Jurkat, Clone E6-1 (cell line): ENCODE data around the gene C2orf49.
"Not testable (repeated sequence)": the region's sequence is repeated elsewhere in the genome, so short reads cannot be mapped to it uniquely, and the experiment has no call there.

Experiments used
- DNase-seq: peaks from one replicate; pipeline ENCODE4 v3.0.0-alpha.2; 2011; ENCODE audit warnings: low read depth, low spot score
- H3K4me3 ChIP-seq: 2 replicates; pipeline ENCODE4 v1.5.1; 2011; ENCODE audit warnings: mild to moderate bottlenecking, low read length, control low read depth, moderate library complexity

C2orf49 gene

DNA sequence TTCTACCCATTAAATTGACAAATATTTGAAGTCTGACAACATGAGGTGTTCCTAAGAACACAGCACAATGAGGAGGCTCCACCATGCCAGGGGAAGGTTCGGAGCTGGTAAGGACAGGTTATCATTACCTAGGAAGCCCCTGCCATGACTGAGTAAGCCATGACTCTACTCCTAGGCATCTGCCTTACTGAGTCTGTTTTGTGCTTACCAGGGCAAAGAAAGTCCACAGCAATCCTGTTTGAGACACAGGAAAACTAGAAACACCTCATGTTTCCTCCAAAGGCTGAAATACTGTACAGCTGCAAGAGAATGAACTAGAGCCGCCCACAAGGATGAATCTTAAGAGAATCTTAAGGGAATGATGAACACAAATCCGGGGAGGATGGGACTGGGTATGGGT is 19.4 kb upstream of the C2orf49 start:
- no peak overlapping the region for H3K4me3 ChIP-seq
- no peak for DNase-seq

DNA sequence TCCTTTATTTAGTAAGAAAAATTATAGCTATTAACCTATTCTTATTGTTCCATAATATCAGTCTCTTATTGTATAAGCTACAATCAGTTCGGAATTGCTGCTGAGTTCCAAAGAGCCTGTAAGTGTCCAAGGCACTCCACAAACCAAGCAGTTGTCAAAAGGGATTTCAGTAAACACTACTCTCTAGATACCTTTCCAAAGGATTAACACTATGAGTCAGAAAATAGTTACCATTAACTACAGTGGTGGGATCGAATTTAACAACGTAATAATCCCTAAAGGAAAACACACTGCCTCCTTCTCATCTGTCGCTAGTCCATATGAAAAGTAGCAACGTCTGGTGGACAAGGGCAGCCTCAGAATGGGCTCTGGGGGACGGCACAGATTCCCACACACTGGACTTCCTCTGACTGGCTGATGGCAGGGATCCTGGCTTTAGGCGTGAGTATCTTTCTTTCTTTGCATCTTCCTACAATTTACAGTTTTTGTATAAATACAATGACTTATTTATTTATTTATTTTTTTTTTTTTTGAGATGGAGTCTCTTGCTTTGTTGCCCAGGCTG is 16.6 kb upstream of the C2orf49 start:
- no peak for DNase-seq
- H3K4me3 ChIP-seq, result no peak overlapping the region

DNA sequence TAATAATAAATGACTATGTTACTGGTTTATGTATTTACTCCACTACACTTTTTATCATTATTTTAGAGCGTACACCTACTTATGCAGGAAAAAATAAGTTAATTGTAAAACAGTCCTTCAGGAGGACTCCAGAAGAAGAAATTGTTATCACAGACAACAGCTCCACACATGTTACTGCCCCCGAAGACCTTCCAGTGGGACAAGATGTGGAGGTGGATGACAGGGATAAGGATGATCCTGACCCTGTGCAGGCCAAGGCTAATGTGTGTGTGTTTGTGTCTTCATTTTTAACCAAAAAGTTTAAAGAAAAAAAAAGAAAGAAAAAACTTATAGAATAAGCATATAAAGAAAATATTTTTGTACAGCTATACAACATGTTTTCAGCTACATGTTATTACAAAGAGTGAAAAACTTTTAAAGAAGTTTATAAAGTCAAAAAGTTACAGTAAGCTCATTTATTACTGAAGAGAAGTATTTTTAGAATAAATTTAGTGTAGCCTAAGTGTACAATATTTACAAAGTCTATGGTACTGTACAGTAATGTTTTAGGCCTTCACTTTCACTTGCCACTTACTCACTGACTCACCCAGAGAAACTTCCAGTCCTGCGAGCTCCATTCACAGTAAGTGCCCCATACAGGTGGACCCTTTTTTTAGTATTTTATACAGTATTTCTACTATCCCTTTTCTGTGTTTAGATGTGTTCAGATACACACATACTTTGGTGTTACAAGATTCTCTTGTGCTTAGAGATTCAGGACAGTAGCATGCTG is 15.3 kb upstream of the C2orf49 start:
- no peak overlapping the region for H3K4me3 ChIP-seq
- no peak for DNase-seq

DNA sequence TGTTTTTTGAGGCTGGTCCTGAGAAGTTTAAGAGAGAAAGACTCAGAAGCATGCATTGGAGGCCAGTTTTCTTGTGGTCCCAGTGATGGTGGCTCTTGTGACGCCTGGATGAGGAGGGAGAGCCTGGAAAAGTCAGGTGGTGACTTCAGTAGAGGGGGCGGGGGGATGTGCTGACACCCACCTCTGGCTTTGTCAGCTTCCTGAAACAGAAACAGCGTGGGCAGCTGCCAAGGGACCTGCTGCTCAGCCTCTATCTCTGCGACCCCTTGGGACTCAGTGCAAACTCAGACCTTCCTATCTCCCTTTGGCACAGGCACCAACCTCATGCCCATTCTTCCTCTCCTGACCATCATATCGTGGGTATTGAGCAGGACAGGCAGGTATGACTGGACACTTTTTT is 14.2 kb upstream of the C2orf49 start:
- no peak overlapping the region for H3K4me3 ChIP-seq
- no peak for DNase-seq

DNA sequence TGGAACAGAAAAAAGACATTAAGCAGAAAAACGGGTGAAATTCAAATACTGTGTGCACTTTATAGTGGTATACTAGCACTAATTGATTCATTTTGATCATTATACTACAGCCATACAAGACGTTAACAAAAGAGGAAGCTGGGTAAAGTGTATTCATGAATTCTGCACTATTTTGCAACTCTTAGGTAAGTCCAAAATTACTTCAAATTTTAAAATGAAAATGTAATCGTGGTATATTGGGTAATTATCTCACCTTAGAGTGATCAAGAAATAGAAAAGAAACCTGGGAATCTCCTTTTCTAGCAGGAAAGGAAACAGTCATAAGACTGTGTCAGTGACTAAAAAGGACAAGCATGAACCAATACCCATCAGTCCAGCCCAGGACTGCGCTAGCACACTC is 13.2 kb upstream of the C2orf49 start:
- no peak overlapping the region for H3K4me3 ChIP-seq
- DNase-seq, result no peak

DNA sequence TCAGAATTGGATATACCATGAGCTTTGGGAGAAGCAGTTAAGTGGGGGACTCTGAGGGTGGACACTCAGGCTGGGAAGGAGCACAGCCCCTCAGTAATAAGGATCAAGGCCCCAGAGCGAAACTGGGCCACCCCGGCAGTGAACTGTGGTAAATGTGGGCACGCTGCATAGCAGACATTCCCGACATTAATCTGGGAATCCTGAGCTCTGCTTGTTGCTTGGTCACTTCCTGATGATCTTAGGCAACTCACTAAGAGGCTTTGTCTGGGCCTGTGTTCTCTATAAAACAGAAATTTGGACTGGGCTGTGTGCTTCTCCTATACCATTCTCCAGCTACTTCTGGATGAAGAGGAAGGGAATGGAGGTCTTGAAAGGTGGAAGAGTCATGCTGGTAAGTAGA is 12.6 kb upstream of the C2orf49 start:
- DNase-seq, result no peak
- H3K4me3 ChIP-seq, result no peak overlapping the region

DNA sequence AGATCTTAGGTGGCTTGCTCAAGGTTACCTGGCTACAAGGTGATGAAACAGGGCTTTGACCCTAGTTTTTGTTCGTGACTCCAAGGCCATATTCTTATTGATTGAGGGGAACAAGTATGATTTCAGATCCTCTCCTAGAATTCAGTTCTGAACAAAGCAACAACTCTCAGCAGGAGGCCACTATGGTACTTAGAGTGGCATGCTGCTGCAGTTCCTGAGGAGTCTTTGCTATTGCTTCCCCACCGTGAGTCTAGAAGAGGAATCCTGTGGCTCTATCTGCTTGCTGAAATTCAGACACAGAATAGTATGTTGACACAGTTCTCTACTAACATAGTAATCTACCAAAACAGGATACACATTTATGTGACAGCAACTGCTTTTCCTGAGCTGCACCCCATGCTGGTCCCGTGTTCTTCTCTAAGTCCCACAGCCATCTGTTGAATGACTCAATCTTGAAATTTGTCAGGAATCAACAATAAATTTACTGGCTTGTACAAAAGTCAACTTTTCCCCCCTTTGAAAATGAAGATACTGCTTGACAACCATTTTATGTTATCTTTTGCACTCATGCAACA is 11.9 kb upstream of the C2orf49 start:
- DNase-seq, result no peak
- no peak overlapping the region for H3K4me3 ChIP-seq

DNA sequence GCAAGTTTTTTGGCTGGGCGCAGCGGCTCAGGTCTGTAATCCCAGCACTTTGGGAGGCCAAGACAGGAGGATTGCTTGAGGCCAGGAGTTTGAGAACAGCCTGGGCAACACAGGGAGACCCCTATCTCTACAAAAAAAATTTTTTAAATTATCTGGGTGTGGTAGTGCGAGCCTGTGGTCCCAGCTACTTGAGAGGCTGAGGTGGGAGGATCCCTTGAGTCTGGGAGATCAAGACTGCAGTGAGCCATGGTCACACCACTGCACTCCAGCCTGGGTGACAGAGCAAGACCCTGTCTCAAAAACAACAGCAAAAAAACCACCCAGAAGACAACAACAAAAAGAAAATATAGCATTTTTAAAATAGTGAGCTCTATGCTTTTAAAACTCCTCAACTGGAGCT is 10.1 kb upstream of the C2orf49 start:
- H3K4me3 ChIP-seq, DNase-seq: not testable (repeated sequence)

DNA sequence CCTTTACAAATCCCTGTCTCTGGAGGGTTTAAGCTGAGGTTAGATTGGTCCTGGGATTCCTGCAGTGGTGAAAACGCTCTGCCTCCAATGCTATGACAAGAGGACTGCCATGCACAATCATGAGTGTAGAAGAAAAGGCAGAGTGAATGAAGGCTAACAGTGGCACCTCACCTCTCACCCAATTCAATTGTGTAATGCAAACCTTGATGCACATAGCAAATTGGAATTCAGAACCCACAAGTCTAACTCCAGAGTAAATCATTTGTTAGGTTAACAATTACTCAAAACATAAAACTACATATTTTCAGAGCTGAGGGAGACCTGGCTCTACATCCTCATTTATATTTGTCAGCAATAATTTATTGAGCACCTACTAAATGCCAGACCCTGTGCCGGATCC is 9.7 kb upstream of the C2orf49 start:
- no peak for DNase-seq
- H3K4me3 ChIP-seq, result no peak overlapping the region

DNA sequence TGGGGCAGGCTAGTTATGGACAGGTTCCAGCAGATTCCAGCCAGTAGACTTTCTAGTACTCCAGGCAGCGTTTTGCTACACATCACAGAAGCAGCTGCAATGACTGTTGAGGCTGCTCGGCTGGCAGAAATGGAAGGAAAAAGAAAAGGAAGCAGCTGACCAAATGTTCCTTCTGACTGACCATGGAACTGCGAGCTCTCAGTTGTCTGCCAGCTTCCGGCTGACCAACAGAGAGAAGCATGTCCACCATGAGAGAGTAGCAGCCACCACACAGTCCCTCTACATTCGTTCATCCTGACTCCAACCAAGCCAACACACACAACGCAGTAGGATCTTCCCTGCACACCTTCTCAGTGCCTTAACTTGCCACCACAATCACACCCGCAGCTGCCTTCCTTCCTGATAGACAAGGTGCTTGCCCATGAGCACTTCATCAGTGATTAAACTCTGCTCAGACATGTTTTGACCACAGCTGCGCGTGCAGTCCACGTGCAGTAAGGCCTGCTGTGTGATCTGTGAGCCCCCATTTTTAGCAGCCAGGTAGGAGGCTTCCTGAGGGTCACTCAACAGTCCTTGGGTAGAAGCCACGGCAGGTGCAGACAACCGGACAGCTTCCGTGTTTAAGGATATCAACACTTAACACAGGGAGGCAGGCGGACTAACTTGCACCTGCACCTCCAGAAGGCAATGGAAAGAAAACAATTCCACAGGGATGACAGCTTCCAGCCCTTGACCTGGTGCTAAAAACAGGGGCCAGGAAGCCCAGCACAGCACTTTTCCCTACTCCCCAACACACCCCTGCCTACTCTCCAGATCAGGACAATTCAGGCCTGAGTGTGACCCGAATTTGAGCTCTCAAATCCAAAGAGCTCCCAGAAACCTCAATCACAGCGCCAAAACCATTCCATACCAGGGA is 8.8 kb upstream of the C2orf49 start:
- peak overlapping the region; percentile 93 for H3K4me3 ChIP-seq
- peak; percentile 47 for DNase-seq

DNA sequence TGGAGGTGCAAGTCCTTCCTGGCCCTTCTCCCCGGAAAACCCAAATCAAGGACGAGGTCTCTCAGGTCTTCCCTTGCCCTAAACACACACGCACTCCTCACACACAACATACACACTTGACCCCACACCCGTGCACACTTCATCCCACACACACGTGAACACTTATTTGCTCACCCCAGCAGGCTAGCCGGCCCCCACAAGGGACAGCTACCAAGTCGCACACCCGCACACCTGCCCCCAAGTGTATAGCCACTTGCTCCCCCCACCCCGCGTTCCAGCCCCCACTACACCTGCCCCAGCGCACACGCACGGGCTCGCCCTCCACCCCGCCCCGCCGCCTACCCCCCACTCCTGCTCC is 8.2 kb upstream of the C2orf49 start:
- DNase-seq, result no peak
- peak overlapping the region; percentile 93 for H3K4me3 ChIP-seq

DNA sequence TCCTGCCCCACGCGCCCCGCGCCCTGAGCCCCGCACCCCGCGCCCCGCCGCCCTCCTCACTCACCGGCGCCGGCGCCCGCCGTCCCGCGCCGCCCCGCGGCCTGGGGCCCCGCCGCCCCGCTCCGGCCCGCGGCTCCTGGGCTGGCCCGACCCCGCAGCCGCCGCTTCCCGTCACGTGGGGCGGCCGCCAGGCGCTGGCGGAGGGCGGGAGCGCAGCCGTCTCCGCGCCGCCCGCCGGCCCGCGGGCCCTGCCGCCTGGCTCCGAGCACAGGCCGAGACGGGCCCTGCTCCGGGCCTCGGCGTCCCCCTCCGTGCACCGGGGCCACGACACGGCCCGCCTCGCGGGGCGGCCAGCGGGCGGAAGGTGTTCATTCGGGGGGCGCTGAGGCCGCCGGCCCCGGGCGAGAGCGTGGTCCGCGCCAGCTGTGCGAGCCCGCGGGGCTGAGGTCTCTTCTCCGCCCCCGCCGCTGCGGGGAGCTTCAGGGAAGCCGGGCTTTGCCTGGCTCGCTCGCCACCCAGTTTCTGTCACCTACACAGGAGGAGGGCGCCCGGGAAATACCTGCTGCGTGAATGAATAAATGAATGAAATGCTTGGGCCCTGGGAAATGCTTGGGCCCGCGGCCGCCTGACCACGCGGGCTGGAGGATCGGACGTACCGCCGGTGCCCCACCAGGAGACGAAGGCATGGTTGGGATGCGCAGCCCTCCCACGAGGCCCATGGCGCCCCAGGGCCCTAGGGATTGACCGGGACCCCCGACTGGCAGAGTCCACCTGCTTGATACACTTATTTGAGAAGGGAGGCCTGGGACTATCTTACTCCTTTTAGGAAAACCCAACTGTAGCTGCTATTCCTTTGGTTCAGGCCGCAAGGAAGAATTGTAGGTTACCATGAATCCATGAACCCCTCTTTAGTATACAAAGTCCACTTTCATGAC is 7.5 kb upstream of the C2orf49 start, which contains the start of gene TGFBRAP1:
Gene TGFBRAP1 (minus strand): TSS at position 175 of the 935 bp plus-strand sequence. CDS start 21,434 bp downstream, outside the sequence.
- peak within 1 kb of the TSS; percentile 93 for H3K4me3 ChIP-seq
- DNase-seq, result no peak

DNA sequence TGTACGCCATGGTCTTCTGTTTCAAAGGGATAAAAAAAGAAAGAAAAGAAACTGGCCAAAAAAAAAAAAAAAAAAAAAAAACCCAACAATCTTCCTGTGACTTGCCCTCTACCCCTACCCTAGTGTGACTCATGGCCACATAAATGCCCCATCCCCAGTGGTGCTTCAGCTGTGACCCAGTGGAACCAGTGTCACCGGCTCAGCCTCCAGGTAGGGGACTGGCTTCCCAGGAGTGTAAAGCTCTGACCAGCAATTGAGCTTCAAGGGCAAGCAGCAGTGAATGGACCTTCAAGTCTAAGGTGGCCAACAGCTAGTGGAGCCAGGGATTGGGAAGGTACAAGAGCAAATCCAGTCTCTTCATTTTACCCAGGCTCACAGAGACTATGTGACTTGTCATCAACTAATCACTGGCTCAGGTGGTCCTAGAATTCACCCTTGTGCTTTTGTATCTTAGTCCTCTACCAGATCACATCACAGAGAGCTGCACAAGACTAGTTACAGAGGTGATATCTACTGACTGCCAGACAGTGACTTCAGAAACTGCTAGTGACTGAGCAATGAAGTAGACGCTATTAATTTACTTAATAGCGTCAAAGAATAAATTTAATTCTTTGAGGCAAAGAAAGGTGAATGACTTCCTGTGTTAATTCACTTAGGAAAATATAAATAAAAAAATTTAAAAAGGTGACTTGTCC is 6.5 kb upstream of the C2orf49 start:
- H3K4me3 ChIP-seq, result peak overlapping the region; percentile 64
- no peak for DNase-seq

DNA sequence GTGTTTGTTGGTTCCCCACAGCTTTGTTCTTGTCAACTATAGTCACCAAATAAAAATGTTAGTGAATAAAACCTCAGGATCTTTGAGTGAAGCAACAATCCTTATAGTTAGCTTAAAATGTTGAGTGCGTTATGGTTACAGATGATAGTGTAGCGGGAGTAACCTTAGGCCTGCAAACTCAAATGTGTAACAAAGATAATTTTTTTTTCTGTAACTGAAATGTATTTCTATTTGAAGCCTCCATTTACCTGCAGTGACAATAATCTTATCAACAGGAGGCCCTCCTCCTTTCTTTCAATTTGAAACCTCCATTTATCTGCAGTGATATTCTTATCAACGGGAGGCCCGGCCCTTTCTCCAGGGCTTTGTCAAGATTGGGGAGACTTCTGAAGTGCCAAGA is 3.1 kb upstream of the C2orf49 start:
- no peak overlapping the region for H3K4me3 ChIP-seq
- no peak for DNase-seq

DNA sequence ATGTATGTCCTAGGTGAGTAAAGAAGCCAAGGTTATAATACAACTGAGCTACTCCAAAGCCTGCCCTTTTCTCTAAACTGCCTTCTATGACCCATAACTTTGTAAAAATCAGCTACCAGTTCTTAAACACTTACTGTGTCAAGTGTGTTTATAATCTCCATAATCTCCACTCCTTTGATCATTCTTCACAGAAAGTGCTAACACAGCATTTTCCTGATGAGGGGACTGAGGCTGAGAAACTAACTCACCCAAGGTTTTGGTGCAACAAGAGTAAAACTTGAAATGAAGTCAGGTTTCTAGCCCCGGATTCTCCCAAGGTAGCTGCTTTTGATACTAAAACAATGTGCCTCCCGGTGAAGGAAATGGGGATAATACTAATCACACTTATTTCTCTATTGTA is 1.9 kb upstream of the C2orf49 start:
- no peak overlapping the region for H3K4me3 ChIP-seq
- DNase-seq, result no peak

DNA sequence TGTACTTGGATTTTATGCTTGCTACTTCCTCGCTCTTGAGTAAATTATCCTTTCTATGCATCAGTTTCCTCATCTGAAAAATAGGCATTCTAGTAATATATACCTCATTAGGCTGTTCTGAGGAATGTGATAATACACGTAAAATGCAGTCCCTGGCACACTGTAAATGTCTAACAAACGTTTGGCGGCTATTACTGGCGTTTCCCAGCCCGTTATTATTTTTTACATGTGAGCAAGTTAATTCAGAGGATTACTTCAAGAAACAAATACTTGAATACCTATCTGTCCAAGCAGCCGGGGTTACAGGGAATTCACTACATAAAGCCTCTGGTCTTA is 586 bp upstream of the C2orf49 start:
- DNase-seq, result no peak
- H3K4me3 ChIP-seq, result peak overlapping the region; percentile 81

DNA sequence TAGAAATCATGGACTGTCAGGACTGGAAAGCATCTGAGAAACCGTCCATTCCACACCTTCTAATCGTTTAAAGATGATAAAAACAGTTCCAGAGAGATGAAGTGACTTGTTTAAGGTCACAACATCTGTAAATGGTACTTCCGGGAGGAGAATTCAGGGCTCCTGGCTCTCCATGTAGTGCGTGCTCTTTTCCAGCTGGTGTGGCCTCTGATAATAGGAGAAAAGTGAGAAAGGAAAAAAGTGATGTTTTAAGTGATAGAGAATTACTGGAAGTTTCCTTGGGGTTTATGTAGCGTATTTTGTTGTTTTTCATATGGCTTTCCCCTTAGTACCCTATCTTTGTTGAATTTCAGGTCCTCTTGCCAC is 663 bp downstream of the C2orf49 start:
- DNase-seq, result no peak
- H3K4me3 ChIP-seq, result peak overlapping the region; percentile 81

DNA sequence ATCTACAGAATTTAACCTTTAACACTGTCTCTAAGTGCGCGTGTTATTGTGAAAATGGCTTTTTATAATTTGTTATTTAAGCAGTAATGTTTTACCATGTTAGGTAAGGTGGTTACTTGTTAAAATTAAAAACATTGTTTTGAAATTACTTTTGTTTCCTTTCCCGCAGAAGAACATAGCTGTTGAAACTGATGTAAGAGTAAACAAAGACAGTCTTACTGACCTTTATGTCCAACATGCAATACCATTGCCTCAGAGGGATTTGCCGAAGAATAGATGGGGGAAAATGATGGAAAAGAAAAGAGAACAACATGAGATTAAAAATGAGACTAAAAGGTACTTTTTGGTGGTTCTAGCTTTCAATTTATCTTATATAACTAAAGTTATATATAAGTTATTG is 2.1 kb downstream of the C2orf49 start:
- DNase-seq, result no peak
- no peak overlapping the region for H3K4me3 ChIP-seq
